ENCODE results near the gene P2RY12. TPM values are rescaled to one million over a fixed set of nuclear protein-coding genes. Genes with fewer than 3 reads are reported as not detected.
A peak's percentile ranks its signal among the peaks of the same experiment; 100 is the strongest.

Gene P2RY12
- total and polyA plus RNA-seq, 2 of the 8 experiments (the other 6 are each of a cell fraction or from before 2014, with no cell fraction given), result not detected

- Histone ChIP-seq H2BK20ac (ENCODE audit: low read length) (peak overlapping the region; percentile 80; the same call in 1 of the 2 replicates), H3K4ac (replicated peaks; ENCODE audit: insufficient read length, low read depth, low read length) (no peak overlapping the region), H3K9ac (replicated peaks in 1 of 4; ENCODE audit: extremely low read depth in 1 of 4, low read depth in 3 of 4, low read length in 3 of 4) (no peak overlapping the region), H3K36me3 (ENCODE audit: control insufficient read depth in 2 of 4, insufficient read depth in 4 of 4, low read length in 3 of 4) (peaks cover 0 to 12% (median 1%) of the 10 kb centered on the region in 4 experiments; a peak in 4 of 8 replicates), H3K23ac (ENCODE audit: insufficient read length) (no peak overlapping the region), H2BK5ac (ENCODE audit: low read depth, low read length) (peak overlapping the region; percentile 31; the same call in 1 of the 2 replicates), H3K79me2 (ENCODE audit: control insufficient read depth in 1 of 2, insufficient read depth in 2 of 2, low read length in 2 of 2) (no peaks in the 10 kb centered on the region), H3K14ac (ENCODE audit: insufficient read length) (no peak overlapping the region), H4K20me1 (replicated peaks in 1 of 2; ENCODE audit: control insufficient read depth in 1 of 2, insufficient read depth in 2 of 2, low read length in 2 of 2) (no peaks in the 10 kb centered on the region), H3K56ac (replicated peaks; ENCODE audit: insufficient read length, low read depth, low read length) (no peak overlapping the region), H2BK120ac (replicated peaks; ENCODE audit: low read depth, low read length) (no peak overlapping the region), H3K23me2 (ENCODE audit: low read depth, low read length) (no peaks in the 10 kb centered on the region), H3K79me1 (ENCODE audit: low read depth, low read length) (no peaks in the 10 kb centered on the region), H2AFZ (ENCODE audit: low read length) (no peak overlapping the region), H2AK5ac (ENCODE audit: low read depth, low read length) (no peak overlapping the region), H3K4me1 (replicated peaks in 1 of 4; ENCODE audit: control insufficient read depth in 3 of 4, insufficient read depth in 4 of 4, low read length in 3 of 4) (peaks cover 3 to 9% (median 5%) of the 10 kb centered on the region in 4 experiments), H2BK12ac (ENCODE audit: low read depth, low read length) (no peak overlapping the region), H3K4me2 (ENCODE audit: insufficient read depth in 1 of 2, low read depth in 2 of 2, low read length in 2 of 2) (peak overlapping the region; percentile 48 to 68), H3K27me3 (replicated peaks in 1 of 4; ENCODE audit: control insufficient read depth in 3 of 4, extremely low read depth in 1 of 4, insufficient read depth in 3 of 4, low read length in 3 of 4) (no peaks in the 10 kb centered on the region), H4K8ac (ENCODE audit: extremely low read depth, insufficient read depth, low read length) (no peak overlapping the region), H4K91ac (replicated peaks; ENCODE audit: insufficient read length, low read length) (no peak overlapping the region), H3K27ac (ENCODE audit: low read depth, low read length) (no peak overlapping the region), H3K18ac (ENCODE audit: extremely low read depth, low read length) (no peak overlapping the region), H3K9me3 (ENCODE audit: insufficient read depth in 2 of 2, low read depth in 1 of 2, low read length in 1 of 2) (no peaks in the 10 kb centered on the region), H3K4me3 (ENCODE audit: extremely low read depth in 1 of 4, insufficient read depth in 2 of 4, low read depth in 3 of 4, low read length in 4 of 4) (peak overlapping the region in 1 of 4 experiments; percentile 29; a peak in 1 of 8 replicates), H4K5ac (ENCODE audit: insufficient read length, low read depth, low read length) (peak overlapping the region; percentile 6), H2BK15ac (ENCODE audit: low read length) (no peak overlapping the region)
- POLR2A ChIA-PET (ENCODE audit: partially characterized antibody), result no interaction called here
- no peak for DNase-seq (ENCODE audit: low read depth in 1 of 2, low spot score in 2 of 2)
- FAIRE-seq, result peak; percentile 58
- WGBS, 2 experiments (ENCODE audit: extremely low coverage in 1 of 2, insufficient coverage in 1 of 2, insufficient read length in 1 of 2, insufficient replicate concordance in 2 of 2, low coverage in 1 of 2, low lambda C conversion rate in 2 of 2, missing lambda C conversion rate in 1 of 2), result 4% methylated on average over 3 of the region's 3 CpGs; no CpG with 5 or more reads in 1 of the 2 experiments
- TF ChIP-seq SP1 (IDR thresholded peaks at IDR 0.05; ENCODE audit: low read depth, low read length) (peak; percentile 21; the same call in 1 of the 2 replicates), HDAC6 (IDR thresholded peaks at IDR 0.05; ENCODE audit: low read depth, low read length) (no peak), ATF2 (IDR thresholded peaks at IDR 0.05; ENCODE audit: low read length) (no peak), NANOG (IDR thresholded peaks at IDR 0.05; ENCODE audit: insufficient read depth, low read depth, low read length, poor library complexity, severe bottlenecking) (peak; percentile 36), SP2 (IDR thresholded peaks at IDR 0.05; ENCODE audit: low read length) (no peak), KDM5A (IDR thresholded peaks at IDR 0.05; ENCODE audit: low read length) (no peak), KDM1A (IDR thresholded peaks at IDR 0.05; ENCODE audit: borderline replicate concordance, low read length) (no peak)
- CTCF ChIA-PET (ENCODE audit: partially characterized antibody), result interaction anchor here (0.7 to 1.5 kb wide), 3 partner anchors 11 to 501 kb away, joined by 3 read pairs; no protein-coding TSS in a partner anchor
Measured at GRCh38 chr3:151393146-151393830, 8.7 kb upstream of the P2RY12 start.

Measured in H1 (cell line).